ENCODE measurements around the gene ZIK1. TPM values are rescaled to one million over a fixed set of nuclear protein-coding genes. Genes with fewer than 3 reads are reported as not detected.

ZIK1 gene
- total RNA-seq, 1 donor = 12.1 TPM

GRCh38 chr19:57599761-57600383 is 15.9 kb downstream of the ZIK1 start, which contains the start of gene ZNF530:
TSS of gene ZNF530 (plus strand) at chr19:57599885. CDS start at chr19:57604346, 4,461 bp downstream.
- DNase-seq (ENCODE audit: low read depth) = peak; percentile 91
- no peak for TF ChIP-seq CTCF (IDR thresholded peaks at IDR 0.05; ENCODE audit: insufficient read depth, low read depth, low read length)
- H3K4me3 ChIP-seq (ENCODE audit: low read depth, low read length) = peak within 1 kb of the TSS; percentile 71

- H3K4me3 ChIP-seq (ENCODE audit: low read depth, low read length) = no peak overlapping the region
- no peak for DNase-seq (ENCODE audit: low read depth)
- no peak for TF ChIP-seq CTCF (IDR thresholded peaks at IDR 0.05; ENCODE audit: insufficient read depth, low read depth, low read length)
These were observed 23.0 kb downstream of the ZIK1 start for GRCh38 chr19:57606931-57607330.

GRCh38 chr19:57611113-57611512 is 27.2 kb downstream of the ZIK1 start:
- TF ChIP-seq CTCF (IDR thresholded peaks at IDR 0.05; ENCODE audit: insufficient read depth, low read depth, low read length) = no peak
- H3K4me3 ChIP-seq (ENCODE audit: low read depth, low read length) = no peak overlapping the region
- DNase-seq (ENCODE audit: low read depth) = no peak

GRCh38 chr19:57613941-57614743 is 30.2 kb downstream of the ZIK1 start, which contains the start of gene ZNF134:
TSS of gene ZNF134 (plus strand) at chr19:57614242. CDS start at chr19:57619469, 5,227 bp downstream.
- H3K4me3 ChIP-seq (ENCODE audit: low read depth, low read length) = peak within 1 kb of the TSS; percentile 98
- peak; percentile 52 for TF ChIP-seq CTCF (IDR thresholded peaks at IDR 0.05; ENCODE audit: insufficient read depth, low read depth, low read length)
- peak; percentile 89 for DNase-seq (ENCODE audit: low read depth)

- TF ChIP-seq CTCF (IDR thresholded peaks at IDR 0.05; ENCODE audit: insufficient read depth, low read depth, low read length) = no peak
- no peak for DNase-seq (ENCODE audit: low read depth)
These were observed 31.4 kb downstream of the ZIK1 start for GRCh38 chr19:57615346-57615745.

GRCh38 chr19:57620673-57621348 is 36.9 kb downstream of the ZIK1 start:
- no peak overlapping the region for H3K4me3 ChIP-seq (ENCODE audit: low read depth, low read length)
- no peak for TF ChIP-seq CTCF (IDR thresholded peaks at IDR 0.05; ENCODE audit: insufficient read depth, low read depth, low read length)
- DNase-seq (ENCODE audit: low read depth) = peak; percentile 10

More at GRCh38 chr19:57615346-57615745, 31.4 kb downstream of the ZIK1 start:
- H3K4me3 ChIP-seq (ENCODE audit: low read depth, low read length) = peak overlapping the region; percentile 98

All from fibroblast of villous mesenchyme (primary cell).